Parathyroid adenoma (tissue), 2 donors: Measurements from ENCODE around the gene MRPL30.
"Not testable (repeated sequence)": the region's sequence is repeated elsewhere in the genome, so short reads cannot be mapped to it uniquely, and the experiment has no call there.

Experiments used
- H2AFZ ChIP-seq: fragments of 300-600 bp; sonication (generic); one replicate; pipeline ENCODE4 v1.7.0; 2017; ENCODE audit warnings: antibody characterized with exemption, mild to moderate bottlenecking
- H3K27ac ChIP-seq: fragments of 300-600 bp; sonication (generic); one replicate; pipeline ENCODE4 v1.7.0; 2017
- H3K27me3 ChIP-seq: fragments of 300-600 bp; sonication (generic); one replicate; pipeline ENCODE4 v1.7.0; 2017; ENCODE audit warnings: low read length; ENCODE audit not compliant: control insufficient read depth, insufficient read depth
- H3K36me3 ChIP-seq: fragments of 300-600 bp; sonication (generic); one replicate; pipeline ENCODE4 v1.7.0; 2017; ENCODE audit warnings: low read length; ENCODE audit not compliant: control insufficient read depth, insufficient read depth
- H3K4me1 ChIP-seq: fragments of 300-600 bp; sonication (generic); one replicate; pipeline ENCODE4 v1.7.0; 2017; ENCODE audit warnings: control low read depth
- H3K4me2 ChIP-seq: fragments of 300-600 bp; sonication (generic); one replicate; pipeline ENCODE4 v1.7.0; 2017; ENCODE audit warnings: low read length
- H3K4me3 ChIP-seq: fragments of 300-600 bp; sonication (generic); one replicate; pipeline ENCODE4 v1.7.0; 2017; ENCODE audit warnings: low read depth, low read length
- H3K79me2 ChIP-seq: fragments of 300-600 bp; sonication (generic); one replicate; pipeline ENCODE4 v1.7.0; 2017; ENCODE audit warnings: control low read depth
- H3K9ac ChIP-seq: fragments of 300-600 bp; sonication (generic); one replicate; pipeline ENCODE4 v1.7.0; 2017; ENCODE audit warnings: mild to moderate bottlenecking
- H3K9me3 ChIP-seq: fragments of 300-600 bp; sonication (generic); one replicate; pipeline ENCODE4 v1.7.0; 2017; ENCODE audit warnings: low read length; ENCODE audit not compliant: control insufficient read depth
- TF ChIP-seq, protein P1 (sequence below): fragments of 300-600 bp; sonication (generic); IDR thresholded peaks from one replicate; pipeline ENCODE4 v1.7.0; 2017; ENCODE audit warnings: antibody characterized with exemption, mild to moderate bottlenecking
- donor health status: primary hyperparathyroidism.

The MRPL30 gene

DNA sequence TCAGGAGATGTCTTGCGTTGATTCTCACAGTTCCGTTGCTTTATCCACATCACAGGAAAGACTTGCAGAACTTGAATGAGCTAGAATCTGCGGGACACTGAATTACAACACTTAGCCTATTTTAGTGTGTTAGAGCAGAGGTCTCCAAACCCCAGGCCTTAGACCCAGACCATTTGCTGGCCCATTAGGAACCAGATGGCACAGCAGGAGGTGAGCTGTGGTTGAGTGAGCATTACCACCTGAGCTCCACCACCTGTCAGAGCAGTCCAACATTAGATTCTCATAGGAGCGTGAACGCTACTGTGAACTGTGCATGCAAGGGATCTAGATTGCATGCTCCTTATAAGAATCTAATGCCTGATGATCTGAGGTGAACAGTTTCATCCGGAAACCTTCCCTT, 3.8 kb downstream of the MRPL30 start:
- Histone ChIP-seq H3K9ac (no peak overlapping the region), H3K79me2 (peaks cover 24% of the 10 kb centered on the region), H3K4me2 (no peak overlapping the region), H3K4me3 (no peak overlapping the region), H3K27ac (no peak overlapping the region), H3K9me3 (no peaks in the 10 kb centered on the region), H2AFZ (no peak overlapping the region), H3K27me3 (no peaks in the 10 kb centered on the region), H3K4me1 (peaks cover 3% of the 10 kb centered on the region), H3K36me3 (no peaks in the 10 kb centered on the region)
- TF ChIP-seq, protein P1, sequence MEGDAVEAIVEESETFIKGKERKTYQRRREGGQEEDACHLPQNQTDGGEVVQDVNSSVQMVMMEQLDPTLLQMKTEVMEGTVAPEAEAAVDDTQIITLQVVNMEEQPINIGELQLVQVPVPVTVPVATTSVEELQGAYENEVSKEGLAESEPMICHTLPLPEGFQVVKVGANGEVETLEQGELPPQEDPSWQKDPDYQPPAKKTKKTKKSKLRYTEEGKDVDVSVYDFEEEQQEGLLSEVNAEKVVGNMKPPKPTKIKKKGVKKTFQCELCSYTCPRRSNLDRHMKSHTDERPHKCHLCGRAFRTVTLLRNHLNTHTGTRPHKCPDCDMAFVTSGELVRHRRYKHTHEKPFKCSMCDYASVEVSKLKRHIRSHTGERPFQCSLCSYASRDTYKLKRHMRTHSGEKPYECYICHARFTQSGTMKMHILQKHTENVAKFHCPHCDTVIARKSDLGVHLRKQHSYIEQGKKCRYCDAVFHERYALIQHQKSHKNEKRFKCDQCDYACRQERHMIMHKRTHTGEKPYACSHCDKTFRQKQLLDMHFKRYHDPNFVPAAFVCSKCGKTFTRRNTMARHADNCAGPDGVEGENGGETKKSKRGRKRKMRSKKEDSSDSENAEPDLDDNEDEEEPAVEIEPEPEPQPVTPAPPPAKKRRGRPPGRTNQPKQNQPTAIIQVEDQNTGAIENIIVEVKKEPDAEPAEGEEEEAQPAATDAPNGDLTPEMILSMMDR, result no peak

DNA sequence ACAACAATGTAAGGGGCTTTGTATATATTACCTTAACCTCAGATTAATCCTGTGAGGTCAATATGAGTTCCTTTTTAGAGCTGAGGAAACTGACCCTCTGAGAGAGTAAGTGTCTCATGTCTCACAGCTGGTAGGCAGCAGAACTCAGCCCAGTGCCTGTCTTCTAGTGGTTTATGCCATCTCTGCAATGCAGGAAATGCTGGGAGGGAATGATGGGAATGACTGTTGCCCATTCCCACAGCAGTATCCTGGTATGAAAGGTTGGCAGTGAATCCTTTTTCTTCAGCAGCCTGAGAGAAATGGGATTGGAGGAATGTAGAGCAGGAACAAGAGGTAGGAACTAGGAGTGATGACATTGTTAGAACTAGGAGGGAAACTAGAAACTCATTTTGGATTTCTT, 6.0 kb downstream of the MRPL30 start:
- Histone ChIP-seq H3K4me2 (no peak overlapping the region), H3K36me3 (no peaks in the 10 kb centered on the region), H3K27me3 (no peaks in the 10 kb centered on the region), H3K9ac (no peak overlapping the region), H3K27ac (no peak overlapping the region), H2AFZ (no peak overlapping the region), H3K4me3 (no peak overlapping the region), H3K4me1 (no peaks in the 10 kb centered on the region), H3K79me2 (peaks cover 7% of the 10 kb centered on the region), H3K9me3 (no peaks in the 10 kb centered on the region)
- TF ChIP-seq, protein P1, result no peak

DNA sequence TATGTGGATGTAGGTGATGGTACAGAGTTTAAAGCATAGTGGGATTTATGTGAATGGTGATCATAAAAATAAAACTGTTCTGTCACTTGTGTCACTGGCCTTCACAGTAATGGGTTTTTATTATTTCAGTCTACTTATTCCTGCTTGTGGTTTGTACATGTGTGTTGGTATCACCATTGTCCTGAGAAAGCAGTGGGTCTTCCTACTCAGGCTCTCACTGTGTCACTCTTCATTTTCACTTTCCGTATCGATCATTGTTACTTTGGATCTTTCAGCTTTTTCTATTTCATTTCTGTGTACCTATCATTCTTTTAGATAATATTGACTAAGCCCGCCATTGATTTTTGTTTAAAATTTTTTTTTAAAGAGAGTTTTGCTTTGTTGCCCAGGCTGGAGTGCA, 7.4 kb downstream of the MRPL30 start:
- Histone ChIP-seq H3K4me1 (no peaks in the 10 kb centered on the region), H3K9ac (no peak overlapping the region), H3K27me3 (no peaks in the 10 kb centered on the region), H3K4me3 (no peak overlapping the region), H3K36me3 (no peaks in the 10 kb centered on the region), H2AFZ (no peak overlapping the region), H3K27ac (no peak overlapping the region), H3K79me2 (no peaks in the 10 kb centered on the region), H3K4me2 (no peak overlapping the region), H3K9me3 (no peaks in the 10 kb centered on the region)
- TF ChIP-seq, protein P1, result no peak

DNA sequence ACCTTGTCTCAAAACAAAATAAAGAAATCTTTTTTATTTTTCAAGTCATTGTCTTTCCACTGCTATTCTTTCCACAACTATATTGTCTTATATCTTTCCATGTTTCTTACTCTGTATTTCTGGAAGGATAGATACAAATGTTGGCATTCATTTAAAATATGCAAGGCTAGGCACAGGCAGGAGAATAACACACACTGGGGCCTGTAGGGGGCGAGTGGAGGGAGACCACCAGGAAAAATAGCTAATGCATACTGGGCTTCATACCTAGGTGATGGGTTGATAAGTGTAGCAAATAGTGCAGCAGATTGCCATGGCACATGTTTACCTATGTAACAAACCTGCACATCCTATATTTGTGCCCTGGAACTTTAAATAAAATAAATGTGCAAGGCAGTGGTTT, 9.6 kb downstream of the MRPL30 start:
- H3K4me3 ChIP-seq, result no peak overlapping the region
- no peaks in the 10 kb centered on the region for H3K4me1 ChIP-seq
- H3K36me3 ChIP-seq, result no peaks in the 10 kb centered on the region
- H3K27me3 ChIP-seq, result no peaks in the 10 kb centered on the region
- no peak overlapping the region for H3K27ac ChIP-seq
- H3K4me2 ChIP-seq, result no peak overlapping the region
- H3K9ac ChIP-seq, result no peak overlapping the region
- no peaks in the 10 kb centered on the region for H3K79me2 ChIP-seq
- H2AFZ ChIP-seq, result no peak overlapping the region
- TF ChIP-seq, protein P1, result no peak
- H3K9me3 ChIP-seq, result no peaks in the 10 kb centered on the region

DNA sequence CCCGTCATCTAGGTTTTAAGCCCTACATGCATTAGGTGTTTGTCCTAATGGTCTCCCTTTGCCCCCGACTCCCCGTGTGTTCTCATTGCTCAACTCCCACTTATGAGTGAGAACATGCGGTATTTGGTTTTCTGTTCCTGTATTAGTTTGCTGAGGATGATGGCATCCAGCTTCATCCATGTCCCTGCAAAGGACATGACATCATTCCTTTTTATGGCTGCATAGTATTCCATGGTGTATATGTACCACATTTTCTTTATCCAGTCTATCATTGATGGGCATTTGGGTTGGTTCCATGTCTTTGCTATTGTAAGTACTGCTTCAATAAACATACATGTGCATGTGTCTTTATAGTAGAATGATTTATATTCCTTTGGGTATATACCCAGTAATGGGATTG, 11.4 kb downstream of the MRPL30 start:
- not testable (repeated sequence) for H3K27ac ChIP-seq, H3K4me1 ChIP-seq, H3K9me3 ChIP-seq, H3K27me3 ChIP-seq, H3K79me2 ChIP-seq, H3K36me3 ChIP-seq, H3K9ac ChIP-seq, H3K4me3 ChIP-seq, H2AFZ ChIP-seq, H3K4me2 ChIP-seq
